Left cardiac atrium (tissue), 4 donors: Measurements from ENCODE around the gene ABCC8. TPM values are rescaled to one million over a fixed set of nuclear protein-coding genes. Genes with fewer than 3 reads are reported as not detected.

ENCODE experiments used
- ATAC-seq, 2 donors: fragments of 200-7000 bp; cut with Tn5 transposase; one replicate each; pipeline ENCODE4 v1.9.1; 2020; ENCODE audit warnings: mild to moderate bottlenecking in 2 of 2, moderate library complexity in 2 of 2
- DNase-seq: peaks from one replicate; pipeline ENCODE4 v3.0.0-alpha.2; 2020
- intact Hi-C, 2 donors: fragments of 100-400 bp; cut with DNase I; formaldehyde crosslinking; loops; one replicate each; pipeline versions ENCODE4 v1.14.1 to v1.15.1; 2022 to 2023
- total RNA-seq, 2 donors: library from RNA; stranded (reverse); fragmentation: NEBNext Ultra II Directional; extraction: Animal tissue kit (Norgen Biotek cat#: 25700); gene quantifications; one replicate each; pipeline ENCODE4 v1.2.1, GENCODE V29; 2021
- donor health status: DM: no; HTN: yes; CAD: no.
- donor health status: DM: no; HTN: yes; CAD: no; lungs with severe emphysema.
- donor health status: DM: yes; HTN: yes; CAD: no.
- donor health status: Dilated cardiomyopathy.

The ABCC8 gene
- total RNA-seq, 2 donors from 2014 or later: 0.99 to 1.9 TPM

GRCh38 chr11:17477361-17477760, 716 bp upstream of the ABCC8 start:
- ATAC-seq: no peak
- DNase-seq: no peak
- intact Hi-C loops: no loop called here

- intact Hi-C loops: no loop called here
- no peak for ATAC-seq
- DNase-seq: no peak
Measured at GRCh38 chr11:17477084-17477333, 364 bp upstream of the ABCC8 start.

GRCh38 chr11:17475666-17476316, 854 bp downstream of the ABCC8 start:
- no peak for DNase-seq
- intact Hi-C loops: no loop called here
- ATAC-seq: peak; percentile 6 to 13

GRCh38 chr11:17473071-17473744, 3.4 kb downstream of the ABCC8 start:
- ATAC-seq: no peak
- no peak for DNase-seq
- intact Hi-C loops: no loop called here

GRCh38 chr11:17472467-17472866, 4.2 kb downstream of the ABCC8 start:
- no peak for ATAC-seq
- DNase-seq: no peak
- intact Hi-C loops: no loop called here

GRCh38 chr11:17471501-17471900, 5.1 kb downstream of the ABCC8 start:
- ATAC-seq (no peak), DNase-seq (no peak)
- intact Hi-C loops: no loop called here

- ATAC-seq (no peak), DNase-seq (no peak)
- intact Hi-C loops: no loop called here
Measured at GRCh38 chr11:17469998-17470397, 6.6 kb downstream of the ABCC8 start.

GRCh38 chr11:17468122-17468521, 8.5 kb downstream of the ABCC8 start:
- DNase-seq (no peak), ATAC-seq (no peak)
- intact Hi-C loops: no loop called here

GRCh38 chr11:17463546-17464174, 13.0 kb downstream of the ABCC8 start:
- DNase-seq: no peak
- no peak for ATAC-seq
- intact Hi-C loops: no loop called here

- ATAC-seq (no peak), DNase-seq (no peak)
- intact Hi-C loops: no loop called here
Measured at GRCh38 chr11:17462940-17463339, 13.7 kb downstream of the ABCC8 start.

GRCh38 chr11:17460406-17460805, 16.2 kb downstream of the ABCC8 start:
- no peak for ATAC-seq
- intact Hi-C loops: no loop called here
- no peak for DNase-seq

- ATAC-seq (no peak), DNase-seq (no peak)
- intact Hi-C loops: no loop called here
Measured at GRCh38 chr11:17459236-17459896, 17.3 kb downstream of the ABCC8 start.

GRCh38 chr11:17458268-17458667, 18.4 kb downstream of the ABCC8 start:
- ATAC-seq: no peak
- no peak for DNase-seq
- intact Hi-C loops: no loop called here

- no peak for ATAC-seq
- DNase-seq: no peak
- intact Hi-C loops: no loop called here
Measured at GRCh38 chr11:17457396-17458173, 19.1 kb downstream of the ABCC8 start.

- DNase-seq (no peak), ATAC-seq (no peak)
- intact Hi-C loops: no loop called here
Measured at GRCh38 chr11:17452668-17453067, 24.0 kb downstream of the ABCC8 start.

GRCh38 chr11:17449158-17449557, 27.5 kb downstream of the ABCC8 start:
- DNase-seq (no peak), ATAC-seq (no peak)
- intact Hi-C loops: no loop called here

GRCh38 chr11:17446482-17446881, 30.2 kb downstream of the ABCC8 start:
- ATAC-seq (no peak), DNase-seq (no peak)
- intact Hi-C loops: no loop called here

GRCh38 chr11:17445240-17445795, 31.3 kb downstream of the ABCC8 start:
- ATAC-seq (no peak), DNase-seq (no peak)
- intact Hi-C loops: no loop called here

- DNase-seq (no peak), ATAC-seq (no peak)
- intact Hi-C loops: no loop called here
Measured at GRCh38 chr11:17443926-17444690, 32.5 kb downstream of the ABCC8 start.
